OCI-LY1 (cell line): ENCODE measurements around the gene TBCD.

Experiments used
- H2AFZ ChIP-seq: fragments of 200-600 bp; sonication (generic), shearing (Covaris generic); 2 replicates; pipeline ENCODE4 v1.6.0; 2014; ENCODE audit warnings: antibody characterized with exemption, mild to moderate bottlenecking, low read length
- H3F3A ChIP-seq: fragments of 200-600 bp; sonication (generic), shearing (Covaris generic); 2 replicates; pipeline ENCODE4 v1.6.0; 2014; ENCODE audit warnings: mild to moderate bottlenecking, antibody characterized with exemption, low read length, moderate library complexity; ENCODE audit not compliant: insufficient read depth
- H3K27ac ChIP-seq: fragments of 200-600 bp; sonication (generic); 2 replicates; pipeline ENCODE4 v1.5.1; 2014; ENCODE audit warnings: low read length, mixed run types, mild to moderate bottlenecking, low read depth; ENCODE audit not compliant: poor library complexity, severe bottlenecking
- H3K27me3 ChIP-seq: fragments of 200-600 bp; sonication (generic); 2 replicates; pipeline ENCODE4 v1.6.0; 2014; ENCODE audit warnings: antibody characterized with exemption, mild to moderate bottlenecking, low read length, moderate library complexity; ENCODE audit not compliant: insufficient read depth
- H3K36me3 ChIP-seq: fragments of 200-600 bp; sonication (generic); 2 replicates; pipeline ENCODE4 v1.6.1; 2014; ENCODE audit warnings: mild to moderate bottlenecking, antibody characterized with exemption, low read length, moderate library complexity, mixed read lengths; ENCODE audit not compliant: insufficient read depth
- H3K4me1 ChIP-seq: fragments of 200-600 bp; sonication (generic); 2 replicates; pipeline ENCODE4 v1.5.1; 2014; ENCODE audit warnings: mild to moderate bottlenecking, low read length, moderate library complexity; ENCODE audit not compliant: insufficient read depth, severe bottlenecking
- H3K4me2 ChIP-seq: fragments of 200-600 bp; sonication (generic), shearing (Covaris generic); 2 replicates; pipeline ENCODE4 v1.6.1; 2014; ENCODE audit warnings: low read length
- H3K4me3 ChIP-seq: fragments of 200-600 bp; sonication (generic); 2 replicates; pipeline ENCODE4 v1.5.1; 2014; ENCODE audit warnings: low read length, low read depth, mild to moderate bottlenecking, mixed read lengths; ENCODE audit not compliant: poor library complexity, severe bottlenecking
- H3K79me2 ChIP-seq: fragments of 200-600 bp; shearing (Covaris generic); 2 replicates; pipeline ENCODE4 v1.6.1; 2016; ENCODE audit warnings: mixed run types, low read length, mixed read lengths; ENCODE audit not compliant: insufficient read depth
- H3K9ac ChIP-seq: fragments of 200-600 bp; sonication (generic), shearing (Covaris generic); 2 replicates; pipeline ENCODE4 v1.6.1; 2014; ENCODE audit warnings: mild to moderate bottlenecking, low read length, mixed read lengths
- H3K9me2 ChIP-seq: fragments of 200-600 bp; sonication (generic), shearing (Covaris generic); 2 replicates; pipeline ENCODE4 v1.6.1; 2014; ENCODE audit warnings: low read depth, mild to moderate bottlenecking, low read length, mixed read lengths
- H3K9me3 ChIP-seq: fragments of 200-600 bp; shearing (Covaris generic); 2 replicates; pipeline ENCODE4 v1.6.1; 2014; ENCODE audit warnings: low read length, mixed read lengths
- H4K20me1 ChIP-seq: fragments of 200-600 bp; sonication (generic), shearing (Covaris generic); 2 replicates; pipeline ENCODE4 v1.6.0; 2016; ENCODE audit warnings: mild to moderate bottlenecking, low read length; ENCODE audit not compliant: insufficient read depth
- CTCF ChIP-seq: fragments of 200-600 bp; sonication (generic), shearing (Covaris generic); IDR thresholded peaks from 2 replicates; pipeline ENCODE4 v1.5.1; 2017; ENCODE audit warnings: mild to moderate bottlenecking, antibody characterized with exemption, low read length, moderate library complexity, mixed read lengths
- EZH2 ChIP-seq: fragments of 200-600 bp; sonication (generic), shearing (Covaris generic); IDR thresholded peaks from 2 replicates; pipeline ENCODE4 v1.8.0; 2017; ENCODE audit warnings: borderline replicate concordance, mixed run types, mild to moderate bottlenecking, antibody characterized with exemption, low read length, moderate library complexity, mixed read lengths

TBCD gene

GRCh38 chr17:82949361-82949760 is 197.5 kb downstream of the TBCD start:
- no peak overlapping the region for H3K4me2 ChIP-seq
- H3K4me3 ChIP-seq: no peak overlapping the region
- H3F3A ChIP-seq: no peaks in the 10 kb centered on the region
- H2AFZ ChIP-seq: no peak overlapping the region
- H3K9me2 ChIP-seq: no peaks in the 10 kb centered on the region
- H4K20me1 ChIP-seq: no peaks in the 10 kb centered on the region
- H3K79me2 ChIP-seq: no peaks in the 10 kb centered on the region
- H3K36me3 ChIP-seq: peaks cover 19% of the 10 kb centered on the region
- no peak for TF ChIP-seq CTCF
- no peak for TF ChIP-seq EZH2
- H3K27me3 ChIP-seq: no peaks in the 10 kb centered on the region
- H3K4me1 ChIP-seq: no peaks in the 10 kb centered on the region
- no peak overlapping the region for H3K9ac ChIP-seq
- H3K27ac ChIP-seq: no peak overlapping the region
- peaks cover 15% of the 10 kb centered on the region for H3K9me3 ChIP-seq

- Histone ChIP-seq H3K4me1 (no peaks in the 10 kb centered on the region), H3K36me3 (peaks cover 13% of the 10 kb centered on the region), H3K9me3 (peaks cover 10% of the 10 kb centered on the region)
Measured at GRCh38 chr17:82949984-82950383, 198.1 kb downstream of the TBCD start.

GRCh38 chr17:82950525-82951102 is 198.7 kb downstream of the TBCD start:
- TF ChIP-seq CTCF: no peak
- TF ChIP-seq EZH2: no peak
- Histone ChIP-seq H2AFZ (no peak overlapping the region), H3K4me3 (no peak overlapping the region), H3K9ac (no peak overlapping the region), H3K4me2 (no peak overlapping the region), H3K27me3 (no peaks in the 10 kb centered on the region), H3K9me3 (peaks cover 4% of the 10 kb centered on the region), H3K79me2 (no peaks in the 10 kb centered on the region), H3K27ac (no peak overlapping the region), H4K20me1 (no peaks in the 10 kb centered on the region), H3K36me3 (peaks cover 7% of the 10 kb centered on the region; the same call in 1 of the 2 replicates), H3K4me1 (no peaks in the 10 kb centered on the region), H3F3A (no peaks in the 10 kb centered on the region), H3K9me2 (no peaks in the 10 kb centered on the region)

More at GRCh38 chr17:82949984-82950383, 198.1 kb downstream of the TBCD start:
- Histone ChIP-seq H3K27ac (no peak overlapping the region), H3K9me2 (no peaks in the 10 kb centered on the region), H3F3A (no peaks in the 10 kb centered on the region), H3K9ac (no peak overlapping the region), H2AFZ (no peak overlapping the region), H3K79me2 (no peaks in the 10 kb centered on the region), H4K20me1 (no peaks in the 10 kb centered on the region), H3K27me3 (no peaks in the 10 kb centered on the region), H3K4me3 (no peak overlapping the region), H3K4me2 (no peak overlapping the region)
- TF ChIP-seq EZH2 (no peak), CTCF (no peak)
